Inferior parietal cortex (tissue), 1 donor: ENCODE results near the gene EFHD2.
"Not testable (repeated sequence)": the region's sequence is repeated elsewhere in the genome, so short reads cannot be mapped to it uniquely, and the experiment has no call there.

ENCODE experiments used
- DNase-seq: peaks from one replicate; pipeline ENCODE4 v3.0.0-alpha.2; 2016; ENCODE audit errors: extremely low spot score

The EFHD2 gene

DNA sequence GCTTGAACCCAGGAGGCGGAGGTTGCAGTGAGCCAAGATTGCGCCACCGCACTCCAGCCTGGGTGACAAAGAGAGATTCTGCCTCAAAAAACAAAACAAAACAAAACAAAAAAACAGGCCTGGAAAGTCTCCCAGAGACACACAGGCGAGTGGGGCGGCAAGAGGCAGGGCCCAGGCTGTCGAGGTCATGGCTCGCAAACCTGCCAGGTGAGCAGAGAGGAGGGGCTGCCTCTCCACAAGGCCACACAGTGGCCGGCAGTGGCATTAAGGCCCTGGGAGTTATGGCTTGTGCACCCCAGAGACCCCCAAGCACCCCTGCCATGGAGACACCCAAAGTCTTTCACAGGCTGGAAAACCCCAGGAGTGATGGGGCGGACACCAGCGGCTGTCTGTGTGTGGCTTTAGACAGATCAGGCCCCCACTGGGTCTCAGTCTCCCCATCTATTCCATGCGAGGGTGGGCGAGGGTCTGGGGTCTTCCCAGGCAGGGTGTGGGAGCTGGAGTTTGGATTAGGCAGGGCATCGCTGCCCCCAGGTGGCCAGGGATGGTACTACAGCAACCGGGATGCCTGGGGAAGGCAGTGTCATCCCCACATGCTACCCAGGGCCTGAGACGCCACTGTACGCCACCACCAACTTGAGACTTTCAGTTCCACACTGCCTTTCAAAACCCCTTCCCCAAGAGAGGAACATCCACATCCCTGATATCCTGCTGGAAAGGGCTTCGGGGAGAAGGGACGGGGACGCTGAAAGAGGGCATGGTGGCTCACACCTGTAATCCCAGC is 21.3 kb downstream of the EFHD2 start:
- DNase-seq, result peak; percentile 78

DNA sequence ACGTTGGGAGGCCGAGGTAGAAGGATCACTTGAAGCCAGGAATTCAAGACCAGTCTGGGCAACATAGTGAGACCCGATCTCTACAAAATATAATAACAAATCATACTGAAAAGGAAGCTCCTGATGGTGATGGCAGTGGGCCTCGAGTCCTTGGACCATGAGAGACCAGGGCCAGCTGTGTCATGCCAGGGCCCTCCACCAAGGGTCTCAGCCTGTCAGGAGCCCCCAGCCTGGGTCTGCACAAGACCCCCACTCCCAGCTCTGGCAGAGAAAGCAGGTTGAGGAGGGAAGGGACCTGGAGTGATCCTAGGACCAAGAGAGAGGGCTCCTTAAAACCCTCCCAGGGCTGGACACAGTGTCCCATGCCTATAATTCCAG is 21.9 kb downstream of the EFHD2 start:
- DNase-seq, result no peak

DNA sequence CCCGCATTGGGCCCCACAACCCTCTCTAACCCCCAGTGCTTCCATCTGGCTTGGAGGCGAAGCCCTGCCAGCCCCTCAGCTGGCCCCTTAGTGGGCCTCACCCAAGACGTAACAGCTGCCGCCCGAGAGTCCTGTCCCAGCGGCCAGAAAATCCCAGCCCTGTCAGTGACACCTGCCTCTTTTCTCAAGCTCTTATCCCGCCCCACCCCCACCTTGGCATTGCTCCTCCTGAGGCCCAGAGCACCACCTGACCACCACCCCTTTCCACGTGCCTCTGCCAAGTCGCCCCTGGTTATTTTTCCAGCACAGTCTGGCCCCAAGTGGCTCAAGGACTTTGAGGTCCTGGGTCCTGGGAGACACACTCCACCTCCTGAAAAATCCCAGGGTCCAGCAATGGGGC is 22.6 kb downstream of the EFHD2 start:
- DNase-seq, result no peak

DNA sequence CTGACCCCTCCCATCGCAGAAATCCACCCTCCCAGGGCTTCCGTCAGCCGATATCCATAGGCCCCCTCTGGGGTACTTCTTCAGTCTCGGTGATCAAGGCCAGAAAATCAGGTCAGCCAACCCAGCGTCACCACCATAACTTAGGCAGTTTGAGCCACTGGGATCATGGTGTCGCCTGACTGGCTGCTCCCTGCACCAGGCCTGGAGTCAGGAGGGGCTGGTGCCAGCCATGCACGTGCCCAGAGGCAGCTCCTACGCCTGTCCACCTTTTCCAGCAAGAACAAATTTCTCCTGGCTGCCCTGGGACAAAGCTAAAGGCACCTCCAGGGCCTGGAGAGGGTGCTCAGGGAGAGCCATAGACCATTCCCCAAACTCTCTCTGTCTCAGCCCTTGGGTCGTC is 23.8 kb downstream of the EFHD2 start:
- no peak for DNase-seq

DNA sequence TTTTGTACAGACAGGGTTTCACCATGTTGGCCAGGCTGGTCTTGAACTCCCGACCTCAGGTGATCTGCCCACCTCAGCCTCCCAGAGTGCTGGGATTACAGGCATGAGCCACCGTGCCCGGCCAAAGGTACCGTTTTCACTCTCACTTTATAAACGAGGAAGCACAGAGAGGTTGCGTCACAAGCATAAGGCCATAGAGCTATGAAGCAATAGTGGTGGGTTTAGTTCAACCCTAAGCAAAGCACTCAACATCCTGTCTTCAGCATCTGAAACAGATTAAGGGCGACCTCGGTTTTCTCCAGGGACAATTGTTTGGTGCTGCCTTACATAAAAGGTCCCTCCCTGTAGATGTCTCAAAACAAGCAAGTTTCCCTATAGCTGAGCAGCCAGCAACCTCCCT is 25.1 kb downstream of the EFHD2 start:
- not testable (repeated sequence) for DNase-seq

DNA sequence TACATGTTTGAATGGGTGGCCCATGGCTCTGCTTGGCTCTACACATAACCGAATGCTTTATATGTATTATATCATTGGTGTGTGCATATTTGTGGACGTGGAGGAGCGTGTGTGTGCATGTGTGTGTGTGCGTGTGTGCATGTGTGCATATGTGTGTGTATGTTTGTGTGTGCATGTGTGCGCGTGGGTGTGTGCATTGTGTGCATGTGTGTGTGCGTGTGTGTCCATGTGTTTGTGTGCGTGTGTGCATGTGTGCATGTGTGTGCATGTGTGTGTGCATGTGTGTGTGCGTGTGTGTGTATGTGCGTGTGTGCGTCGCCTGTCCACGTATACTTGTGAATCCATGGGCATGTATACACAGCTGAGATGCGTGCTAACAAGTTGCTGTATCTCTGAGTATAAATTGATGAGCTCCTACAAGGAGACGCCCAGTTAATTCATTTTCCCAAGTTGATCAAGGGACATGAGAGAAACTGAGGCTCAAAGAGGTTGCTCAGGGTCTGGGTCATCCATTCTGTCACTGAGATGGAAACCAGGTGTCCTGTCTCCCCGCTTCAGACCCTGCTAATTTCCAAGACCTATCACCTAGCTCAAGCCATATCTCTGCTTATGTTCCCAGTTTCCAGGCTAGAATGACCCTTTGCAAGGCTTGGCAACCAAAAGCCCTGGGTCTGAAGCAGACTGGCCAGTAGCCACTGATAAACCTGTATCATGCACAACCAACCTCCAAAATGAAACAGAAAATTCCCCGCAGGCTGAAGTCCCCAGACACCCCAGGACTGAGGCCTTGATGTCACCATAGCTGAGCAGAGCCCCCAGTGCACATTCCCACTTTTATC is 25.8 kb downstream of the EFHD2 start:
- no peak for DNase-seq

DNA sequence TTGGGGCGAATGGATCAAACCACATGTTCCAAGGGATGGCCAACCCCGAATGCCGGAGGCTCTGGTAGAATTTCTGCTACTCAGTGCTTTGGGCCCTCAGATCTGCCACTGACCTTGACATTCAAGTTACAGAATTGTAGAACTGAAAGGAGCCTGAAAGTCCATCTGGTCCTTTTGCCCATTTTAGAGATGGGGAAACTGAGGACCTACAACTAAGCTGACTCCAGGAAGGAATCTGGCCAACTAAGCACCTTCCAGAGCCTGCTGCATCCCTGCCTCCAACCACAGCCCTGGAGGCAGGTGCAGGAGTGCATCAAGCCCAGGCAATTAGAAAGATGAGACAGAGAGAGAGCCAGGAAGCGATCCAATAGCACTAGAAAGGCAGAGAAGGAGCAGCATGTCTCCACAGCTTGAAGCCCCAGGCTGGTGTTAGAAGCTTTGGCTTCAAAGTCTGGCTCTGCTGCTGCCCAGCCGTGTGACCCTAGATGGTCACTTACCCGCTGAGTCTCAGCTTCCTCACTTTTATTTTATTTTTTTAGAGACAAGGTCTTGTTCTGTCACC is 27.3 kb downstream of the EFHD2 start:
- DNase-seq, result no peak

DNA sequence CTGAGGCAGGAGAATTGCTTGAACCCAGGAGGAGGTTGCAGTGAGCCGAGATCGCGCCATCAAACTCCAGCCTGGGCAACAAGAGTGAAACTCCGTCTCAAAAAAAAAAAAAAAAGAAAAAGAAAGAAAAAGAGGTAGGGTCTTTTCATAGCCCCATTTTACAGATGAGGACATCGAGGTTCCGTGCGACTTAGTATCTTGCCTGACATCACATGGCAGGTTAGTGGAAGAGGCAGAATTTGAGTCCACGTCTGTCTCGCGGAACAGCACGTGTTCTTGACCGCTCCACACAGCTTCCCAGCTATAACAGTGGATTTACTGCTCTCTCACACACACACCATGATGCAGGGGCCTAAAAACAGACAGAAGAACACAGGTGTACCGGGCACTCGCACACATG is 29.6 kb downstream of the EFHD2 start:
- DNase-seq, result no peak

DNA sequence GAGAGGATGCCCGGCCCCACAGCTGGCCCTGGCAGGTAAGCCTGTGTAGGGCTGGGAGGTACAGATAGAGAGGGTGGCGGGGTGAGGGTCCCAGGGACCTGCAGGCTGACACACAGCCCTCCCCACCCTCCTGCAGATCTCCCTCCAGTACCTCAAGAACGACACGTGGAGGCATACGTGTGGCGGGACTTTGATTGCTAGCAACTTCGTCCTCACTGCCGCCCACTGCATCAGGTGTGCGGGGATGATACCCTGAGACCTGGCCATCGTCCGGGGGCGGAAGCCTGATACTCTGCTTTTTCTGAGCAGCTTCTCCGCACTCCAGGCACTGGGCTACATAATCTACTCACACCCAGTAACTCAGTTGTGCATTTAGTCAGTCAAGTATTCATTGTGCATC is 30.7 kb downstream of the EFHD2 start:
- DNase-seq, result no peak

DNA sequence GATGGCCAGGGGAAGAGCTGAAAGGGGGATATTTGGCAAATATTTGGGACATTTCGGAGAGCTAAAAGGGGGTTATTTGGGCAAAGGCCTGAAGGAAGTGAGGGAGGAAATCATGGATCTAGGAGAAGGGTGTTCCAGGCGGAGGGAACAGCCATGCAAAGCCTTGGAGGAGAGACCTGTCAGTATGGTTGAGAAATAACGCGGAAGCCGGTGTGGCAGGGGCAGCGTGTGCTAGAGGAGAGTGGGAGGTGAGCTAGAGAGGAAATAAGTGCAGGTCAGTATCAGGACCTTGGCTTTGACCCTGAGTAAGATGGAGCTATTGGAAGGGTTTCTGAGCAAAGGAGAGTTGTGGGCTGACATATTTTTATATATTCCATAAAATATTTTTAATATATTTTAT is 31.6 kb downstream of the EFHD2 start:
- no peak for DNase-seq

DNA sequence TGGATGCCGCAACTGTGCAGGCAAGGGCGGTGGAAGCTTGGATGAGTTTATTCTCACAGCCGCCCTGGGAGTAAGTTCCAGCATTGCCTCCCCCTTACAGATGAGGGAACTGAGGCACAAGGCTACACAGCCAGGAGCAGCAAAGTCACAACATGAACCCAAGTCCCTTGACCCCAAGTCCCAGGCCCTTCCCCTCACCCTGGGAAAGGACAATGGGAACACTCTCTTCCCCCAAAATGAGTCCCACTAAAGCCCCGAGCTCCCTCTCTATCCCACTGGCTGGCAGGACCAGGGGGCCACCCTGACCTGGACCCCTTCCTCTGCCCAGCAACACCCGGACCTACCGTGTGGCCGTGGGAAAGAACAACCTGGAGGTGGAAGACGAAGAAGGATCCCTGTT is 32.4 kb downstream of the EFHD2 start:
- DNase-seq, result no peak

DNA sequence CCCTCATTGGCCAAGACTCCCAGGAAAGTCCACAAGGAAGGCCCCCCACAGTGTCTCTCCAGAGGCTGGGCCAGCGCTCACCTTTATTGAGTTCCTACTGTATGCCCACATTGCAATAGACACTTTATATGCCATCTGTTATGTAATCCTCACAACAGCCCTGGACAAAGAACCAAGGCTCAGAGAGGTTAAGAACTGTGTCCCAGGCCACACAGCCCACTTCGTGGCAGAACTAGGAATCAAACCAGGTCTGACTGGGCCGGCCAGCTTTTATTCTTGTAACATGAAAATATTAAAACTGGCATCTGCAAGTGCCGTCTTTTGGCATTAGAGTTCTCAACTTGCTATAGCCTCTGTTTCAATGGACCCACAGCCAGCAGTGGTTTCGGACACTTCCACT is 33.1 kb downstream of the EFHD2 start:
- no peak for DNase-seq

DNA sequence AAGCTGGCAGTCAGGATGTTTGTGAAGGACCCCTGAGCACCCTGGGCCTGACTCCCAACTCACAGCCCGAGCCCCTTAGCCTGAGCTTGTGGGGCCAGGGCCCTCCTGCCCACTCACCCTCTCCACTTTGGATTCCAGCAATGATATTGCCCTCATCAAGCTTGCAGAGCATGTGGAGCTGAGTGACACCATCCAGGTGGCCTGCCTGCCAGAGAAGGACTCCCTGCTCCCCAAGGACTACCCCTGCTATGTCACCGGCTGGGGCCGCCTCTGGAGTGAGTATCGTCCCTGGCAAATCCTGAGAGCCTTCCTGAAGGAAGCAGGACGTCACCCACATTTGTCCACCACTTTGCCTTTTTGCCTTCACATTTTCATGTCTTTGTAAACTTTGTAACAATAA is 33.6 kb downstream of the EFHD2 start:
- no peak for DNase-seq

DNA sequence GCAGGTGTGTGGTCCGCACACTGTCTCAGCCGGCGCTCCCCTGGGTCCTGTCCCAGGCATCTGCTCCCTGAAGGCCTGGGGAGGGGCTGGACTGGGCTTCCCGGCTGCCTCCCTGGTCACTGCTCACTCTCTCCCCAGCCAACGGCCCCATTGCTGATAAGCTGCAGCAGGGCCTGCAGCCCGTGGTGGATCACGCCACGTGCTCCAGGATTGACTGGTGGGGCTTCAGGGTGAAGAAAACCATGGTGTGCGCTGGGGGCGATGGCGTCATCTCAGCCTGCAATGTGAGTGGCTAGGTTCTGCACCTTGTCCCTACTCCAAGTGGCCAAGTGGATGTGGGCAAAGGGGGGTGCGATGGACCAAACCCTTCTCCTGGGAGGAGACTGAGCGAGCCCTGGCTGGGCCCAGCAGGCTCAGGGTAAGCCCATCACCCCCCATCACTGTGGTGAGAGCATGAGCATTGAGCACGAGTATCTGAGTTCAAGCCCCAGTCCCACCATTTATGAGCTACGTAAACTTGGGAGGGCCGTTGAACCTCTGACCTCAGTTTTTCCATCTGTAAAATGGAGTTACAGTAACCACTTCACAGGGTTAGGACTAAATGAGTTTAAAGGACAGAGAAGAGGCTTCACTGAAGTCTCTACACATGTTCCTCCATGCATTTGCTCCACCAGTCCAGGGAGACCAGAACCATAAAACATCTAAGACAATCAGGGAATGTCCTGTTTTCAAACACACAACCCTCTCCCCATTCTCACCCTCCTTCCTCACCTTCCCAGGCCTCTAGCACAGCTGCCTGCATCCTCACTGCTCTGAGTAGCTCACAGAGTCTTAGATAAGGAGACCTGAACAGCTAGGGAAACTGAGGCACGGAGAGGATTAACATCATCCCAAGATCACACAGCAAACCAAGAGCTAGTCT is 35.0 kb downstream of the EFHD2 start:
- no peak for DNase-seq

DNA sequence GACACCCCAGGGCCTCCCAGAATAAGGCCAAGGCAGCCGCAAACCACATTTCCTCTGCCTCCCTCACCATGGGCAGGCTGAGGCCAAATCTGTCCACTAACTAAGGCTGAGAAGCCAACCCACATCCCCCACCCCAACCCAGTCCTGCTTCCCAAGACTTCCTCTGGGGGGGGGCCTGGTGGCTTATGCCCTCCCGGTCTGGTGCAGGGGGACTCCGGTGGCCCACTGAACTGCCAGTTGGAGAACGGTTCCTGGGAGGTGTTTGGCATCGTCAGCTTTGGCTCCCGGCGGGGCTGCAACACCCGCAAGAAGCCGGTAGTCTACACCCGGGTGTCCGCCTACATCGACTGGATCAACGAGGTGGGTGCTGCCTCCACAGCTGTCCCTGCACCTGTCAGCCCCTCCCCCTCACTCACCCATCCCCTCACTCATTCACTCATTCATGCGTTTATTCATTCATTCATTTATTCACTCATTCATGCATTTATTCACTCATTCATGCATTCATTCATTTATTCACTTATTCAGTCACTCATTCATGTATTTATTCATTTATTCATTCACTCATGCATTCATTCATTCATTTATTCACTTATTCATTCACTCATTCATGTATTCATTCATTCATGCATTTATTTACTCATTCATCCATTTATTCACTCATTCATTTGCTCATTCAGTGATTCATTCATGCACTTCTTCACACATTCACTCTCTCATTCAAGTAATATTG is 35.9 kb downstream of the EFHD2 start:
- DNase-seq, result no peak

DNA sequence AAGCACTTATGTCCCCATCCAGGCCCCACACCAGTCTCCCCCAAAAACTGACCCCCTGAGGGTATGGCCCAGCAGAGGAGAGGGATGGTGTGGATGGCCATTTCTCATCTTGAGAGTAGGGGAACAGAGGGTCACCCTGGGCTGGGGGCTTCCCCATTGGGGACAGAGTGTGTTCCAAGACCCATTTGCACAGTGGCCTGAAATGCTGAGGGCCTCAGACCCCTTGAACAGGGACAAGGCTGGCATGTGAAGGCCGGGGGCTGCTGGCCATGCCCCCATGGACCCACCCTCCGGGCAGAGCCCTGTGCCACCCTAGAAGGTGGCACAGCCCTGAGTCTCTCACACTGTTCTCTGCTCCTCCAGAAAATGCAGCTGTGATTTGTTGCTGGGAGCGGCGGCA is 36.5 kb downstream of the EFHD2 start:
- no peak for DNase-seq

DNA sequence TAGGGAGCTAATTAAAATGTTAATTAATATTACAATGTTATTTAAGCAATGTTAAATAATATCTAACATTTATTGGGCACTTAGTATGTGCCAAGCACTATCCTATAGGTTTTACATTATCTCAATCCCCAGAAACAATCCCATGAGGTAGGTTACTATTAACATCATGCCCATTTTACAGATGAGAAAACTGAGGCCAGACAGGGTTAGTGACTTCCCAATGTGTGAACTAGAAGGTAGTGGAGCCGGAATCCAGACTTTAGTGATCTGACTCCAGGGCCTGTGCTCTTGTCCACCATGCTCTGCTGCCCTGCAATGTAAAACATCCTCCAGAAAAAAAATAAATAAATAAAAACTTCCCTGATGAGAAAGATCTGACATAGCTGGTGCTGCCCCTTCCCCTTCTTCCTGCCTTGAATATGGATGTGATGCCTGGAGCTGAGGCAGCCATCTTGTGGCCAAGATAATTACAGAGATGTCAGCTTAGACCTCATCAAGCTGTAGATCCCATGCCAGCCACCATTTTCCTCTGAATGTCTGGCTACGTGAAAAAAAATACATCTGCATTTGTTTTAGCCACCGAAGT is 39.3 kb downstream of the EFHD2 start:
- no peak for DNase-seq

DNA sequence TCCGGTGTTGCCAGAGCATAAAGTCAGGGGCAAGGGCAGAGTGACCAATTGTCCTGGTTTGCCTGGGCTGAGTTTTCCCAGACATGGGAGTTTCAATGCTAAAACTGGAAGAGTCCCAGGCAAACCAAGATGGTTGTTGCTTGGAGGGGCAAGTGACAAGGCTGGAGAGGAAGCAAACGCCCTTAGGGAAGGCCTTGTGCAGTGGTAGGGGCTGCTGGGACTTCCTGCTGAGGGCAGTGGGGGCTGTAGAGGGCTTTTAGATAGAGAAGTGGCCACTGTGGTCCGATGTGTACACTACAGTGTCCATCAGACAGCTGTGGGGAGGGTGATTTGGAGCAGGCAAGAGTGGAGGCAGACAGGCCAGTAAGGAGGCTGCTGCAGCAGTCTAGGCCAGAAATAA is 39.9 kb downstream of the EFHD2 start:
- DNase-seq, result no peak

DNA sequence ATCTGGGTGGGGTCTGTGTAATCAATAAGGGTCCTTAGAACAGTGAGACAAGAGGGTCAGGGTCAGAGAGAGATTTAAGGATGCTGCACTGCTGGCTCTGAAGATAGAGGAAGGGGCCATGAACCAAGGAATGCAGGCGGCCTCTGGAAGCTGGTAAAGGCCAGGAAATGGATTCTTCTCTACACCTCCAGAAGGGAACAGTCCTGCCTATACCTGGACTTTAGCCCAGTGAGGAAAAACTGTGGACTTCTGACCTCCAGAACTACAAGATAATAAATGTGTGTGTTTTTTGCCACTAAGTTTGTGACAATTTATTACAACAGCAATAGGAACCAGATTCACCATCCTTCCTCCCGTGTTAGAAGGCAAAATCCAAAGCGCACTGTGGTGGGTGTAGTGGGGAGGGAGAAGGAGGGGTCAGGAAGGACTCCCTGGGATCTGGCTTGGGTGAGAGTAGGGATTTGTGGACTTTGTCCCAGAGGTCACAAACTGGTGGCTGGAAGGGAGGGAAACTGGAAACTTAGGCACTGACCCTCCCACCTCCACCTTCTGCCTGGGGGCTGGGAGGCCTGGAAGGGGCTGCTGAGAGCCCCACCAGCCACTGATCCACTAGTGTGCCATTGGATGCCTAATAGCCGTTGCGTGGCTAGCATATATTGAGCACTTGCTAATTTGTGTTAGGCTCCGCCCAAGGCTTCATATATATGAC is 41.5 kb downstream of the EFHD2 start:
- no peak for DNase-seq

DNA sequence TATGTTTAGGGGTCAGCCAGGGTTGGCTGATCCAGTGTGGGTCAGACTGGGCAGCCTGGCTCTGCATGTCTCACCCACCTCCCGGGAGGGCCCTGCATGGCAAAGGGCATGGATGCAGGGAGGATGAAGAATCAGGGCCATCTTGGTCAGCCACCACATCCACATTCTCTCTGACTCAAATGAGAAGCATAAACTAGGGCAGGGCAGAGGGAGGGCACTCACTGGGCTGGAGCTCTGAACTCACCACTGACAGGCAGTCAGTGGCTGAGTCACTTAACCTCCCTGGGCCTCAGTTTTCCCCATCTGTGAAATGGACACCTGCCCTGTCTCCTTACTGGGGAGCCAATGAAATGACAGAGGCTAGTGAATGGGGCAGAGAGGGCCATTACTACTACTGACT is 42.5 kb downstream of the EFHD2 start:
- no peak for DNase-seq
